Transverse colon (tissue), 4 donors: ENCODE measurements around the gene PAPSS1. TPM values are rescaled to one million over a fixed set of nuclear protein-coding genes. Genes with fewer than 3 reads are reported as not detected.
"Not testable (repeated sequence)": the region's sequence is repeated elsewhere in the genome, so short reads cannot be mapped to it uniquely, and the experiment has no call there.

ENCODE experiments used
- DNase-seq: peaks from one replicate; pipeline ENCODE4 v3.0.0-alpha.2; 2019
- H3K27ac ChIP-seq, 4 donors: fragments of 200-600 bp; sonication (generic); 2 replicates each; pipeline ENCODE4 v1.5.1; 2016 to 2018; ENCODE audit warnings: inconsistent platforms in 4 of 4
- H3K27me3 ChIP-seq: fragments of 200-600 bp; sonication (generic); 2 replicates; pipeline ENCODE4 v1.5.1; 2017; ENCODE audit warnings: inconsistent platforms
- H3K36me3 ChIP-seq, 4 donors: fragments of 200-600 bp; sonication (generic); 2 replicates each; pipeline ENCODE4 v1.5.1; 2017 to 2019; ENCODE audit warnings: inconsistent platforms in 4 of 4
- H3K4me1 ChIP-seq, 4 donors: fragments of 200-600 bp; sonication (generic); 2 replicates each; pipeline ENCODE4 v1.5.1; 2017 to 2020; ENCODE audit warnings: inconsistent platforms in 4 of 4
- H3K4me3 ChIP-seq, 4 donors: fragments of 200-600 bp; sonication (generic); 1 replicate in 1 of 4; 2 replicates in 3 of 4; pipeline versions ENCODE4 v1.5.1 to v1.6.1; 2017 to 2019; ENCODE audit warnings: inconsistent platforms in 4 of 4
- H3K9me3 ChIP-seq, 2 donors: fragments of 200-600 bp; sonication (generic); 2 replicates each; pipeline ENCODE4 v1.5.1; 2017 to 2019; ENCODE audit warnings: inconsistent platforms in 2 of 2
- CTCF ChIP-seq, 5 experiments: fragments of 200-600 bp in 3 of 5; fragments of 450-650 bp in 2 of 5; sonication (generic) in 3 of 5; IDR thresholded peaks; 1 replicate in 2 of 5; 2 replicates in 3 of 5; pipeline ENCODE4 v1.5.1; 2016 to 2017; ENCODE audit warnings: antibody characterized with exemption in 5 of 5, inconsistent platforms in 3 of 5, mild to moderate bottlenecking in 2 of 5, moderate library complexity in 1 of 5
- EP300 ChIP-seq: sonication (generic); formaldehyde crosslinking; IDR thresholded peaks from one replicate; pipeline ENCODE4 v1.6.1; 2017; ENCODE audit warnings: antibody characterized with exemption, low read depth
- POLR2A ChIP-seq: fragments of 450-650 bp; IDR thresholded peaks from one replicate; pipeline ENCODE4 v1.6.1; 2016; ENCODE audit warnings: antibody characterized with exemption, mild to moderate bottlenecking, moderate library complexity
- POLR2AphosphoS5 ChIP-seq, 3 donors: sonication (generic); formaldehyde crosslinking; IDR thresholded peaks; one replicate each; pipeline ENCODE4 v1.6.1; 2016; ENCODE audit warnings: antibody characterized with exemption in 3 of 3
- WGBS, 2 donors: methylation state at CpG; one replicate each; pipeline ENCODE4 v1.1.5; 2018; ENCODE audit warnings: low coverage in 1 of 2; 5-methylcytosine and 5-hydroxymethylcytosine counted together
- in situ Hi-C, 4 donors: fragments of 200-750 bp; cut with MboI; loops; one replicate each; pipeline versions ENCODE4 v1.15.0 to v1.15.1; 2017; ENCODE audit warnings: low sequenced_read_pairs in 3 of 4, low pct_ligation_motif_present in 1 of 4, low pct_unique_long_range_greater_than_20kb in 1 of 4
- intact Hi-C: fragments of 100-400 bp; cut with DNase I; formaldehyde crosslinking; loops from one replicate; pipeline ENCODE4 v1.15.1; 2023; ENCODE audit warnings: low total_unique reads
- total RNA-seq, 4 donors: library from RNA; depleted of rRNA; stranded (reverse); fragments of >200 nt; gene quantifications; one replicate each; pipeline ENCODE4 v1.1.0, GENCODE V29; 2016

Gene PAPSS1
- total RNA-seq, 4 donors from 2014 or later, result 7.5 to 23.3 (median 16.8) TPM

- 90 to 92% methylated on average over 2 to 10 of the region's 10 CpGs for WGBS, 2 donors
- no peak for DNase-seq
- peaks cover 0 to 8% (median 0%) of the 10 kb centered on the region in 4 donors for H3K36me3 ChIP-seq
- no peaks in the 10 kb centered on the region for H3K9me3 ChIP-seq
- no peaks in the 10 kb centered on the region for H3K4me1 ChIP-seq
- H3K27ac ChIP-seq, result no peak overlapping the region
- in situ Hi-C loops, result loop anchor here in 1 of 4 donors (25.0 kb wide), 1 partner anchor 617 kb away; the partner anchor contains the start of gene DKK2
- intact Hi-C loops, result no loop called here
- H3K4me3 ChIP-seq, result no peak overlapping the region
- no peak for TF ChIP-seq CTCF (IDR thresholded peaks at IDR 0.05)
- TF ChIP-seq POLR2A, result no peak
- TF ChIP-seq POLR2AphosphoS5 (IDR thresholded peaks at IDR 0.05), result no peak
- no peak for TF ChIP-seq EP300
- H3K27me3 ChIP-seq, result no peaks in the 10 kb centered on the region
Measured at GRCh38 chr4:107654694-107655093, 65.3 kb downstream of the PAPSS1 start.

GRCh38 chr4:107651408-107651807 is 68.6 kb downstream of the PAPSS1 start:
- WGBS, 2 donors, result 86 to 90% methylated on average over 2 to 3 of the region's 3 CpGs
- intact Hi-C loops, H3K27me3 ChIP-seq, H3K9me3 ChIP-seq, DNase-seq, H3K36me3 ChIP-seq, H3K4me1 ChIP-seq, H3K4me3 ChIP-seq, H3K27ac ChIP-seq: not testable (repeated sequence)
- in situ Hi-C loops, result loop anchor here in 1 of 4 donors (25.0 kb wide), 1 partner anchor 614 kb away; the partner anchor contains the start of gene DKK2

- TF ChIP-seq POLR2A (no peak), EP300 (no peak), POLR2AphosphoS5 (IDR thresholded peaks at IDR 0.05) (no peak), CTCF (IDR thresholded peaks at IDR 0.05) (no peak)
- DNase-seq, result no peak
- H3K4me3 ChIP-seq, result no peak overlapping the region
- no peak overlapping the region for H3K27ac ChIP-seq
- peaks cover 0 to 8% (median 0%) of the 10 kb centered on the region in 4 donors for H3K36me3 ChIP-seq
- H3K27me3 ChIP-seq, result no peaks in the 10 kb centered on the region
- in situ Hi-C loops (loop anchor here in 1 of 4 donors (25.0 kb wide), 1 partner anchor 613 kb away; the partner anchor contains the start of gene DKK2), intact Hi-C loops (no loop called here)
- H3K4me1 ChIP-seq, result peaks cover 0 to 2% (median 0%) of the 10 kb centered on the region in 4 donors
- H3K9me3 ChIP-seq, result no peaks in the 10 kb centered on the region
Measured at GRCh38 chr4:107650251-107650650, 69.8 kb downstream of the PAPSS1 start.

GRCh38 chr4:107648178-107648991 is 71.6 kb downstream of the PAPSS1 start:
- intact Hi-C loops, result no loop called here
- no peak overlapping the region for H3K27ac ChIP-seq
- no peak for DNase-seq
- H3K27me3 ChIP-seq, result no peaks in the 10 kb centered on the region
- H3K9me3 ChIP-seq, result no peaks in the 10 kb centered on the region
- no peak overlapping the region for H3K4me3 ChIP-seq
- in situ Hi-C loops, result no loop called here
- TF ChIP-seq POLR2AphosphoS5 (IDR thresholded peaks at IDR 0.05) (no peak), POLR2A (no peak), CTCF (IDR thresholded peaks at IDR 0.05) (no peak), EP300 (no peak)
- H3K4me1 ChIP-seq, result peaks cover 0 to 2% (median 0%) of the 10 kb centered on the region in 4 donors
- H3K36me3 ChIP-seq, result peaks cover 0 to 10% (median 2%) of the 10 kb centered on the region in 4 donors
- 92 to 100% methylated on average over 3 to 8 of the region's 8 CpGs for WGBS, 2 donors
